HG02763 (cell line): ENCODE results near the gene PLEKHA1.

Source experiments
- ATAC-seq: cut with Tn5 transposase; IDR thresholded peaks from one replicate; pipeline ENCODE4 v1.9.1; 2021; ENCODE audit warnings: mild to moderate bottlenecking, moderate library complexity; ENCODE audit not compliant: unreplicated experiment

The PLEKHA1 gene

GRCh38 chr10:122420624-122421007 lies 46.1 kb downstream of the PLEKHA1 start:
- no peak for ATAC-seq

GRCh38 chr10:122421054-122421625 lies 46.6 kb downstream of the PLEKHA1 start:
- ATAC-seq, result no peak

- no peak for ATAC-seq
These were observed 47.2 kb downstream of the PLEKHA1 start for GRCh38 chr10:122421742-122422141.

- ATAC-seq, result no peak
These were observed 47.9 kb downstream of the PLEKHA1 start for GRCh38 chr10:122422266-122422989.

- no peak for ATAC-seq
These were observed 49.6 kb downstream of the PLEKHA1 start for GRCh38 chr10:122424059-122424458.

- ATAC-seq, result no peak
These were observed 52.3 kb downstream of the PLEKHA1 start for GRCh38 chr10:122426829-122427228.

GRCh38 chr10:122427280-122427679 lies 52.8 kb downstream of the PLEKHA1 start:
- no peak for ATAC-seq

- no peak for ATAC-seq
These were observed 60.8 kb downstream of the PLEKHA1 start for GRCh38 chr10:122435212-122435827.

- ATAC-seq, result no peak
These were observed 67.5 kb downstream of the PLEKHA1 start for GRCh38 chr10:122441961-122442360.

- ATAC-seq, result no peak
These were observed 71.0 kb downstream of the PLEKHA1 start for GRCh38 chr10:122445469-122445868.

- ATAC-seq, result no peak
These were observed 71.4 kb downstream of the PLEKHA1 start for GRCh38 chr10:122445904-122446303.

GRCh38 chr10:122446668-122447423 lies 72.3 kb downstream of the PLEKHA1 start:
- ATAC-seq, result no peak

GRCh38 chr10:122448600-122448999 lies 74.1 kb downstream of the PLEKHA1 start:
- ATAC-seq, result no peak

GRCh38 chr10:122449153-122449552 lies 74.6 kb downstream of the PLEKHA1 start:
- no peak for ATAC-seq

GRCh38 chr10:122450353-122450990 lies 76.0 kb downstream of the PLEKHA1 start:
- no peak for ATAC-seq

- ATAC-seq, result no peak
These were observed 79.6 kb downstream of the PLEKHA1 start for GRCh38 chr10:122454071-122454470.

GRCh38 chr10:122454603-122455080 lies 80.1 kb downstream of the PLEKHA1 start, which contains the start of gene ARMS2:
Gene ARMS2, plus strand, starts transcription at chr10:122454653. Its CDS starts 75 bp downstream, at chr10:122454728.
- ATAC-seq, result no peak

- ATAC-seq, result no peak
These were observed 81.0 kb downstream of the PLEKHA1 start for GRCh38 chr10:122455376-122456079.

- ATAC-seq, result no peak
These were observed 83.4 kb downstream of the PLEKHA1 start for GRCh38 chr10:122457934-122458333.

- ATAC-seq, result no peak
These were observed 84.2 kb downstream of the PLEKHA1 start for GRCh38 chr10:122458693-122459092.
